Measurements from ENCODE around the gene GNAO1.

GRCh38 chr16:56277075-56277474 lies 85.8 kb downstream of the GNAO1 start:
- TF ChIP-seq, protein P1, sequence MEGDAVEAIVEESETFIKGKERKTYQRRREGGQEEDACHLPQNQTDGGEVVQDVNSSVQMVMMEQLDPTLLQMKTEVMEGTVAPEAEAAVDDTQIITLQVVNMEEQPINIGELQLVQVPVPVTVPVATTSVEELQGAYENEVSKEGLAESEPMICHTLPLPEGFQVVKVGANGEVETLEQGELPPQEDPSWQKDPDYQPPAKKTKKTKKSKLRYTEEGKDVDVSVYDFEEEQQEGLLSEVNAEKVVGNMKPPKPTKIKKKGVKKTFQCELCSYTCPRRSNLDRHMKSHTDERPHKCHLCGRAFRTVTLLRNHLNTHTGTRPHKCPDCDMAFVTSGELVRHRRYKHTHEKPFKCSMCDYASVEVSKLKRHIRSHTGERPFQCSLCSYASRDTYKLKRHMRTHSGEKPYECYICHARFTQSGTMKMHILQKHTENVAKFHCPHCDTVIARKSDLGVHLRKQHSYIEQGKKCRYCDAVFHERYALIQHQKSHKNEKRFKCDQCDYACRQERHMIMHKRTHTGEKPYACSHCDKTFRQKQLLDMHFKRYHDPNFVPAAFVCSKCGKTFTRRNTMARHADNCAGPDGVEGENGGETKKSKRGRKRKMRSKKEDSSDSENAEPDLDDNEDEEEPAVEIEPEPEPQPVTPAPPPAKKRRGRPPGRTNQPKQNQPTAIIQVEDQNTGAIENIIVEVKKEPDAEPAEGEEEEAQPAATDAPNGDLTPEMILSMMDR (IDR thresholded peaks at IDR 0.05) = no peak
- TF ChIP-seq POLR2A (IDR thresholded peaks at IDR 0.05) = no peak
- no peak for TF ChIP-seq POLR2AphosphoS5 (IDR thresholded peaks at IDR 0.05)
